ENCODE measurements around the gene RBM19.

The RBM19 gene

GRCh38 chr12:113777751-113778150, 188.4 kb downstream of the RBM19 start:
- DNase-seq (ENCODE audit: low spot score) = no peak

GRCh38 chr12:113776536-113776935, 189.6 kb downstream of the RBM19 start:
- no peak for DNase-seq (ENCODE audit: low spot score)

GRCh38 chr12:113774526-113774925, 191.6 kb downstream of the RBM19 start:
- DNase-seq (ENCODE audit: low spot score) = no peak

- DNase-seq (ENCODE audit: low spot score) = no peak
Measured at GRCh38 chr12:113772505-113773030, 193.6 kb downstream of the RBM19 start.

GRCh38 chr12:113770389-113770865, 195.7 kb downstream of the RBM19 start:
- no peak for DNase-seq (ENCODE audit: low spot score)

GRCh38 chr12:113769305-113769704, 196.8 kb downstream of the RBM19 start:
- DNase-seq (ENCODE audit: low spot score) = no peak

GRCh38 chr12:113768850-113769249, 197.3 kb downstream of the RBM19 start:
- DNase-seq (ENCODE audit: low spot score) = no peak

- no peak for DNase-seq (ENCODE audit: low spot score)
Measured at GRCh38 chr12:113766879-113767878, 198.9 kb downstream of the RBM19 start.
